C4-2B (cell line): ENCODE results near the gene MS4A15.

Experiments
- CTCF ChIP-seq: fragments of 450-650 bp; conservative IDR thresholded peaks from 2 replicates; pipeline ENCODE4 v1.5.1; 2017; ENCODE audit warnings: mild to moderate bottlenecking
- ZFX ChIP-seq: fragments of 450-650 bp; IDR thresholded peaks from 2 replicates; pipeline ENCODE4 v1.6.1; 2017

- TF ChIP-seq CTCF (no peak), ZFX (no peak)
These were observed 3.4 kb upstream of the MS4A15 start for GRCh38 chr11:60753309-60753708.
